HepG2 (cell line): ENCODE measurements around the gene PTPRN. TPM values are rescaled to one million over a fixed set of nuclear protein-coding genes. Genes with fewer than 3 reads are reported as not detected.

Experiments
- CERS6 ChIP-seq: sonication (generic); formaldehyde crosslinking; IDR thresholded peaks from 2 replicates; pipeline ENCODE4 v1.5.0; 2020; ENCODE audit warnings: missing genetic modification reagents
- KIAA2018 ChIP-seq: sonication (generic); formaldehyde crosslinking; IDR thresholded peaks from 2 replicates; pipeline ENCODE4 v1.5.0; 2020; ENCODE audit warnings: mild to moderate bottlenecking, missing genetic modification reagents, borderline replicate concordance
- NCOA2 ChIP-seq: sonication (generic); formaldehyde crosslinking; IDR thresholded peaks from 2 replicates; pipeline ENCODE4 v1.8.0; 2022; ENCODE audit warnings: inconsistent platforms
- ONECUT2 ChIP-seq: sonication (generic); formaldehyde crosslinking; IDR thresholded peaks from 2 replicates; pipeline ENCODE4 v1.4.0; 2020; ENCODE audit warnings: missing genetic modification reagents
- SNAI1 ChIP-seq: sonication (generic); formaldehyde crosslinking; IDR thresholded peaks from 2 replicates; pipeline ENCODE4 v1.5.0; 2020; ENCODE audit warnings: mild to moderate bottlenecking, missing genetic modification reagents, borderline replicate concordance
- SNAPC2 ChIP-seq: sonication (generic); formaldehyde crosslinking; IDR thresholded peaks from 2 replicates; pipeline ENCODE4 v1.8.1; 2022; ENCODE audit warnings: mild to moderate bottlenecking, missing genetic modification reagents
- ZMYM4 ChIP-seq: sonication (generic); formaldehyde crosslinking; IDR thresholded peaks from 2 replicates; pipeline ENCODE4 v1.8.1; 2023; ENCODE audit warnings: mild to moderate bottlenecking, missing genetic modification reagents
- ZNF407 ChIP-seq: sonication (generic); formaldehyde crosslinking; IDR thresholded peaks from one replicate; pipeline ENCODE4 v1.5.1; 2020; ENCODE audit warnings: mild to moderate bottlenecking, missing genetic modification reagents; ENCODE audit errors: not compliant biosample characterization
- ZNF543 ChIP-seq: sonication (generic); formaldehyde crosslinking; IDR thresholded peaks from 2 replicates; pipeline ENCODE4 v1.4.0; 2020; ENCODE audit warnings: mild to moderate bottlenecking, missing genetic modification reagents
- ZNF709 ChIP-seq: sonication (generic); formaldehyde crosslinking; IDR thresholded peaks from 2 replicates; pipeline ENCODE4 v1.5.0; 2020; ENCODE audit warnings: mild to moderate bottlenecking, missing genetic modification reagents
- polyA plus RNA-seq, 8 experiments: library from polyadenylated mRNA; depleted of rRNA in 3 of 8; stranded (reverse) in 7 of 8; unstranded in 1 of 8; fragments of >200 nt; fragmentation: Illumina TruSeq in 4 of 8; extraction: Trizol in 4 of 8; gene quantifications; 2 replicates each; pipeline versions ENCODE4 v1.2.1 to v1.2.3, GENCODE V29; 2011 to 2016; ENCODE audit warnings: low read depth in 4 of 8, missing spikeins in 1 of 8, mixed read lengths in 1 of 8; ENCODE audit not compliant: insufficient read depth in 1 of 8
- total RNA-seq, 5 experiments: library from RNA; depleted of rRNA; stranded (reverse); fragments of >200 nt; fragmentation: Illumina TruSeq; extraction: Trizol; gene quantifications; 2 replicates each; pipeline ENCODE4 v1.2.3, GENCODE V29; 2016; ENCODE audit warnings: low read depth in 1 of 5

The PTPRN gene
- total and polyA plus RNA-seq, 2 of the 13 experiments (the other 11 are each of a cell fraction or from before 2014, with no cell fraction given) = 0.26 TPM; not detected in 1

GRCh38 chr2:219253753-219254589 is 55.2 kb downstream of the PTPRN start, which contains the start of gene TUBA4A (continued):
- TF ChIP-seq KIAA2018 (CRISPR knock-in tag) (no peak), ZNF709 (CRISPR knock-in tag) (no peak; the same call in 1 of the 2 replicates), ZNF543 (CRISPR knock-in tag) (0 out of 2 replicates have a peak, but pooled peaks have one; percentile 47), ZNF407 (CRISPR knock-in tag) (peak; percentile 72), CERS6 (CRISPR knock-in tag) (0 out of 2 replicates have a peak, but pooled peaks have one; percentile 16), NCOA2 (CRISPR knock-in tag) (peak; percentile 5; the same call in 1 of the 2 replicates), SNAPC2 (CRISPR knock-in tag) (peak; percentile 38; the same call in 1 of the 2 replicates), ZMYM4 (peak; percentile 44; the same call in 1 of the 2 replicates), ONECUT2 (no peak), SNAI1 (CRISPR knock-in tag) (no peak)
